ENCODE measurements around the gene PRR16.

PRR16 gene

GRCh38 chr5:120539471-120539870, 75.4 kb downstream of the PRR16 start:
- H3K4me3 ChIP-seq (ENCODE audit: low read depth, low read length): no peak overlapping the region
- TF ChIP-seq CTCF (IDR thresholded peaks at IDR 0.05; ENCODE audit: borderline replicate concordance, insufficient read depth, low read depth, low read length): no peak

- no peak overlapping the region for H3K4me3 ChIP-seq (ENCODE audit: low read depth, low read length)
- TF ChIP-seq CTCF (IDR thresholded peaks at IDR 0.05; ENCODE audit: borderline replicate concordance, insufficient read depth, low read depth, low read length): no peak
Measured at GRCh38 chr5:120540097-120540496, 76.0 kb downstream of the PRR16 start.

GRCh38 chr5:120544043-120544442, 79.9 kb downstream of the PRR16 start:
- no peak overlapping the region for H3K4me3 ChIP-seq (ENCODE audit: low read depth, low read length)
- no peak for TF ChIP-seq CTCF (IDR thresholded peaks at IDR 0.05; ENCODE audit: borderline replicate concordance, insufficient read depth, low read depth, low read length)

GRCh38 chr5:120545007-120545406, 80.9 kb downstream of the PRR16 start:
- TF ChIP-seq CTCF (IDR thresholded peaks at IDR 0.05; ENCODE audit: borderline replicate concordance, insufficient read depth, low read depth, low read length): no peak
- H3K4me3 ChIP-seq (ENCODE audit: low read depth, low read length): no peak overlapping the region

GRCh38 chr5:120545951-120546350, 81.9 kb downstream of the PRR16 start:
- TF ChIP-seq CTCF (IDR thresholded peaks at IDR 0.05; ENCODE audit: borderline replicate concordance, insufficient read depth, low read depth, low read length): no peak

GRCh38 chr5:120546922-120547321, 82.8 kb downstream of the PRR16 start:
- TF ChIP-seq CTCF (IDR thresholded peaks at IDR 0.05; ENCODE audit: borderline replicate concordance, insufficient read depth, low read depth, low read length): no peak
- H3K4me3 ChIP-seq (ENCODE audit: low read depth, low read length): no peak overlapping the region

More at GRCh38 chr5:120545951-120546350, 81.9 kb downstream of the PRR16 start:
- no peak overlapping the region for H3K4me3 ChIP-seq (ENCODE audit: low read depth, low read length)

- TF ChIP-seq CTCF (IDR thresholded peaks at IDR 0.05; ENCODE audit: borderline replicate concordance, insufficient read depth, low read depth, low read length): no peak
Measured at GRCh38 chr5:120550358-120550757, 86.3 kb downstream of the PRR16 start.

More at GRCh38 chr5:120550358-120550757, 86.3 kb downstream of the PRR16 start:
- no peak overlapping the region for H3K4me3 ChIP-seq (ENCODE audit: low read depth, low read length)
